Suprapubic skin (tissue), 3 donors: Measurements from ENCODE around the gene NCAPH2.

Experiments used
- CTCF ChIP-seq, 2 donors: fragments of 200-600 bp in 1 of 2; fragments of 450-650 bp in 1 of 2; sonication (generic) in 1 of 2; IDR thresholded peaks; one replicate each; pipeline ENCODE4 v1.5.1; 2016 to 2019; ENCODE audit warnings: antibody characterized with exemption in 2 of 2, mild to moderate bottlenecking in 1 of 2, moderate library complexity in 1 of 2
- EP300 ChIP-seq: sonication (generic); formaldehyde crosslinking; IDR thresholded peaks from one replicate; pipeline ENCODE4 v1.6.1; 2017; ENCODE audit warnings: antibody characterized with exemption
- POLR2A ChIP-seq, 2 donors: fragments of 450-650 bp; IDR thresholded peaks; one replicate each; pipeline ENCODE4 v1.6.1; 2017; ENCODE audit warnings: antibody characterized with exemption in 2 of 2, mild to moderate bottlenecking in 2 of 2, moderate library complexity in 2 of 2

- TF ChIP-seq CTCF (IDR thresholded peaks at IDR 0.05) (no peak), POLR2A (IDR thresholded peaks at IDR 0.05) (no peak), EP300 (no peak)
These were observed 8.0 kb downstream of the NCAPH2 start for GRCh38 chr22:50516068-50516467.
